Smooth muscle cell (in vitro differentiated cells): ENCODE data around the gene LCE3B. TPM values are rescaled to one million over a fixed set of nuclear protein-coding genes. Genes with fewer than 3 reads are reported as not detected.

Experiments used
- DNase-seq: peaks from one replicate; lab custom pipeline; 2025; ENCODE audit not compliant: unreplicated experiment; lab: John Stamatoyannopoulos, UW
- H2AFZ ChIP-seq: fragments of 200-600 bp; sonication (generic); 2 replicates; pipeline ENCODE4 v1.6.0; 2016; ENCODE audit warnings: antibody characterized with exemption, low read depth, mild to moderate bottlenecking
- H3F3A ChIP-seq: fragments of 200-600 bp; sonication (generic); 2 replicates; pipeline ENCODE4 v1.6.0; 2017; ENCODE audit warnings: antibody characterized with exemption, low read depth
- H3K27ac ChIP-seq: fragments of 200-600 bp; sonication (generic); 2 replicates; pipeline ENCODE4 v1.5.1; 2016; ENCODE audit warnings: low read depth, mild to moderate bottlenecking
- H3K27me3 ChIP-seq: fragments of 200-600 bp; sonication (generic); 2 replicates; pipeline ENCODE4 v1.6.1; 2016; ENCODE audit warnings: low read depth, mild to moderate bottlenecking
- H3K36me3 ChIP-seq: fragments of 200-600 bp; sonication (generic); 2 replicates; pipeline ENCODE4 v1.5.1; 2016; ENCODE audit warnings: low read depth
- H3K4me1 ChIP-seq: fragments of 200-600 bp; sonication (generic); 2 replicates; pipeline ENCODE4 v1.5.1; 2016; ENCODE audit warnings: low read depth
- H3K4me2 ChIP-seq: fragments of 200-600 bp; sonication (generic); 2 replicates; pipeline ENCODE4 v1.6.0; 2016; ENCODE audit warnings: mild to moderate bottlenecking
- H3K4me3 ChIP-seq: fragments of 200-600 bp; sonication (generic); 2 replicates; pipeline ENCODE4 v1.5.1; 2016; ENCODE audit warnings: mild to moderate bottlenecking
- H3K79me2 ChIP-seq: fragments of 200-600 bp; sonication (generic); 2 replicates; pipeline ENCODE4 v1.6.0; 2016; ENCODE audit warnings: low read depth, mild to moderate bottlenecking
- H3K9ac ChIP-seq: fragments of 200-600 bp; sonication (generic); 2 replicates; pipeline ENCODE4 v1.6.0; 2016; ENCODE audit warnings: low read depth
- H3K9me3 ChIP-seq: fragments of 200-600 bp; sonication (generic); replicated peaks from 2 replicates; pipeline ENCODE4 v1.5.1; 2016; ENCODE audit warnings: low read depth
- H4K20me1 ChIP-seq: fragments of 200-600 bp; sonication (generic); 2 replicates; pipeline ENCODE4 v1.6.0; 2016; ENCODE audit warnings: low read depth
- WGBS: methylation state at CpG from one replicate; pipeline ENCODE4 v1.1.7; 2016; ENCODE audit warnings: low lambda C conversion rate; 5-methylcytosine and 5-hydroxymethylcytosine counted together
- polyA plus RNA-seq: library from polyadenylated mRNA; unstranded; fragments of >200 nt; fragmentation: Nextera tagmentation; extraction: Ambion mirVana; gene quantifications from 2 replicates; pipeline ENCODE4 v1.2.1, GENCODE V29; 2016
- total RNA-seq: library from RNA; depleted of rRNA; stranded (reverse); fragments of >200 nt; gene quantifications from 2 replicates; pipeline ENCODE4 v1.2.3, GENCODE V29; 2014
- TF ChIP-seq, protein P1 (sequence below): fragments of 200-600 bp; sonication (generic); IDR thresholded peaks from 2 replicates; pipeline ENCODE4 v1.5.1; 2017; ENCODE audit warnings: borderline replicate concordance, mild to moderate bottlenecking, antibody characterized with exemption; ENCODE audit not compliant: insufficient read depth, poor library complexity, severe bottlenecking

LCE3B gene
- total and polyA plus RNA-seq, 2 experiments from 2014 or later: not detected

DNA sequence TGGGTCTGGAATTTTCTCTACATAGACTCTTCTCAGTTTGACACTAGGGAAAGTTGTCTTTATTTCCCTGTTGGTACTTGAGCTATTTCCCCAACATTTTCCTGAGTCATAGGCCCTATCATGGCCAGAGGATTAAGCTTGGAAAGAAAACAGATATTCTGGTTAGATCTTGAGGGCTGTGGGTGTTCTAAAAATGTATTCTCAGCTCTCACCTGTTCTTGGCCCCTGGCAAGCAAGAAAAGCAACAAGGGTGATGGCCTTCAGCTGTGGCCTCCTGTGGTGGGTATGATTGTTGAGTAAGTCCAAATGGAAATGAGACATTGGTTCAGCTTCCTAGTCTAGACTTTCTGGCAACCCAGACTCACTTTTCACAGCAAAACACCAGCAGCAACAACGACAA, 26.7 kb downstream of the LCE3B start:
- H3K9me3 ChIP-seq: no peaks in the 10 kb centered on the region
- no peaks in the 10 kb centered on the region for H3K4me1 ChIP-seq
- no peak overlapping the region for H3K27ac ChIP-seq
- no peak overlapping the region for H3K4me3 ChIP-seq
- H3F3A ChIP-seq: no peaks in the 10 kb centered on the region
- TF ChIP-seq, protein P1, sequence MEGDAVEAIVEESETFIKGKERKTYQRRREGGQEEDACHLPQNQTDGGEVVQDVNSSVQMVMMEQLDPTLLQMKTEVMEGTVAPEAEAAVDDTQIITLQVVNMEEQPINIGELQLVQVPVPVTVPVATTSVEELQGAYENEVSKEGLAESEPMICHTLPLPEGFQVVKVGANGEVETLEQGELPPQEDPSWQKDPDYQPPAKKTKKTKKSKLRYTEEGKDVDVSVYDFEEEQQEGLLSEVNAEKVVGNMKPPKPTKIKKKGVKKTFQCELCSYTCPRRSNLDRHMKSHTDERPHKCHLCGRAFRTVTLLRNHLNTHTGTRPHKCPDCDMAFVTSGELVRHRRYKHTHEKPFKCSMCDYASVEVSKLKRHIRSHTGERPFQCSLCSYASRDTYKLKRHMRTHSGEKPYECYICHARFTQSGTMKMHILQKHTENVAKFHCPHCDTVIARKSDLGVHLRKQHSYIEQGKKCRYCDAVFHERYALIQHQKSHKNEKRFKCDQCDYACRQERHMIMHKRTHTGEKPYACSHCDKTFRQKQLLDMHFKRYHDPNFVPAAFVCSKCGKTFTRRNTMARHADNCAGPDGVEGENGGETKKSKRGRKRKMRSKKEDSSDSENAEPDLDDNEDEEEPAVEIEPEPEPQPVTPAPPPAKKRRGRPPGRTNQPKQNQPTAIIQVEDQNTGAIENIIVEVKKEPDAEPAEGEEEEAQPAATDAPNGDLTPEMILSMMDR: no peak
- H3K79me2 ChIP-seq: no peaks in the 10 kb centered on the region
- no peaks in the 10 kb centered on the region for H4K20me1 ChIP-seq
- no peak overlapping the region for H3K4me2 ChIP-seq
- DNase-seq: no peak
- H2AFZ ChIP-seq: no peak overlapping the region
- WGBS: 38% methylated on average over 1 of the region's 1 CpG
- no peaks in the 10 kb centered on the region for H3K36me3 ChIP-seq
- no peak overlapping the region for H3K9ac ChIP-seq
- H3K27me3 ChIP-seq: no peaks in the 10 kb centered on the region

DNA sequence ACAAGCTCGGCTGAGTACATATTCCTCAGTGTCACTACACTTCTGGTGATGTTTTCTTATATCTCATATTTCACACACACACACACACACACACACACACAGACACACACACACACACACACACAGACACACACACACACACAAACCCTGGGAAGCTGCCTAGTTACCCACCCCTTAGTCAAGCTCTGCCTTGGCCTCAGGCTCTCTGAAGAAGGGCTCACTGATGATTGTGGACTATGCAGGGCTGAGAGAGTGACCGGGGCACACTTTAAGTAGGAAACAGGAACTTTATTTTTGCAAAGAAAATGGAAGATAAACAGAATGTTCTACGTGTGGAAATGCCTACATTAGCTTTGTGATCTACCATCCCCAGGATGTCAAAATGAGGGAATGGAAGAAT, 30.3 kb downstream of the LCE3B start:
- peaks cover under 1% of the 10 kb centered on the region for H3K9me3 ChIP-seq
- no peak overlapping the region for H3K4me2 ChIP-seq
- H3K36me3 ChIP-seq: no peaks in the 10 kb centered on the region
- WGBS: 57% methylated on average over 3 of the region's 3 CpGs
- H3K4me1 ChIP-seq: no peaks in the 10 kb centered on the region
- H3K9ac ChIP-seq: no peak overlapping the region
- no peak for DNase-seq
- no peak overlapping the region for H3K27ac ChIP-seq
- H3K79me2 ChIP-seq: no peaks in the 10 kb centered on the region
- TF ChIP-seq, protein P1: no peak
- H2AFZ ChIP-seq: no peak overlapping the region
- no peaks in the 10 kb centered on the region for H3F3A ChIP-seq
- H3K4me3 ChIP-seq: no peak overlapping the region
- H4K20me1 ChIP-seq: no peaks in the 10 kb centered on the region
- H3K27me3 ChIP-seq: no peaks in the 10 kb centered on the region

DNA sequence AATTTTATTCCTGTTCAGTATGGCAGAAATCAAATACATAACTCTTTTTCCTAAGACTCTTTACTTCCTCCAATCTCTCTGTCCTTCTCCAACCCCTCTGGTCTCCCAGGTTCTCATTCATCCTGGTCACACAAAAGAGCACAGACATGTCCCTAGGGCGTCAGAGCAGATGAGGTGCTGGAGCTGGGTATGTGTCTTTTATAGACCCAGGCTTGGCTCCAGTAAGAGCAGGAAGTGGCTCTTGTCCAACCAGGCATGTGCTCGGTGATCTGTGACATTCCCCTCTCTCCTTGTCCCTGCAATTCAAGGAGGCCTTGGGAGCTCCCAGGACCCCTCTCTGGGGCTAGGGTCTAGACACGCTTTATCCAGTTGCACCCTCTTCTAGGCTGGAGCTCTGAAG, 31.5 kb downstream of the LCE3B start:
- 61% methylated on average over 3 of the region's 3 CpGs for WGBS
- H3K4me3 ChIP-seq: no peak overlapping the region
- no peak for DNase-seq
- no peak overlapping the region for H3K4me2 ChIP-seq
- no peaks in the 10 kb centered on the region for H4K20me1 ChIP-seq
- H3K9ac ChIP-seq: no peak overlapping the region
- no peaks in the 10 kb centered on the region for H3K36me3 ChIP-seq
- H3K27ac ChIP-seq: no peak overlapping the region
- peaks cover 9% of the 10 kb centered on the region for H3K9me3 ChIP-seq
- H3F3A ChIP-seq: no peaks in the 10 kb centered on the region
- no peaks in the 10 kb centered on the region for H3K79me2 ChIP-seq
- TF ChIP-seq, protein P1: no peak
- no peak overlapping the region for H2AFZ ChIP-seq
- no peaks in the 10 kb centered on the region for H3K27me3 ChIP-seq
- no peaks in the 10 kb centered on the region for H3K4me1 ChIP-seq

DNA sequence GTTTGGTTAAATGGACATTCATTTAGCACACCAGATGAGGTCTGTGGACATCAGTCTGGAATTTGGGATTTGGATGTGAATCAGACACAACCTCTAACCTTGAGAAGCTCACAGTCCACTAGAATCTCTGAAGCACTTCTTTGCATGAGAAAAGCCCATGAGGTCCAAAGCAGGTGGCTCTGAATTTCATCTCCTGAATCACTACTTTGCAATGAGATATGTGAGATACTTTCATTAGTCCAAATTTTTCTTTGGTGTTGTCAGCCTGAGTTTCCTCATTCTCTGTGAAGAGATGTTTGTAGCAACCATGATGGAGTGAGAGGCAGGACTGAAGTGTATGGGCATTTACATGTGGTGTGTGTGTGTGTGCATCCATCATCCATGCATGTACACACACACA, 33.0 kb downstream of the LCE3B start:
- Histone ChIP-seq H3F3A (no peaks in the 10 kb centered on the region), H2AFZ (no peak overlapping the region), H3K4me3 (no peak overlapping the region), H3K79me2 (no peaks in the 10 kb centered on the region), H3K4me1 (no peaks in the 10 kb centered on the region), H3K36me3 (no peaks in the 10 kb centered on the region), H3K9me3 (peaks cover 11% of the 10 kb centered on the region), H4K20me1 (no peaks in the 10 kb centered on the region), H3K27me3 (no peaks in the 10 kb centered on the region), H3K4me2 (no peak overlapping the region), H3K27ac (no peak overlapping the region), H3K9ac (no peak overlapping the region)
- TF ChIP-seq, protein P1: no peak
- no peak for DNase-seq
